Tibial nerve (tissue), 4 donors: ENCODE measurements around the gene EML6.

Experiments used
- CTCF ChIP-seq, 5 experiments: fragments of 200-600 bp in 3 of 5; fragments of 450-650 bp in 2 of 5; sonication (generic) in 3 of 5; IDR thresholded peaks; one replicate each; pipeline ENCODE4 v1.5.1; 2016 to 2019; ENCODE audit warnings: antibody characterized with exemption in 5 of 5, mild to moderate bottlenecking in 3 of 5, moderate library complexity in 2 of 5
- EP300 ChIP-seq, 2 donors: sonication (generic); formaldehyde crosslinking; IDR thresholded peaks; one replicate each; pipeline ENCODE4 v1.6.1; 2017; ENCODE audit warnings: antibody characterized with exemption in 2 of 2, mild to moderate bottlenecking in 1 of 2
- POLR2A ChIP-seq, 2 donors: fragments of 450-650 bp; IDR thresholded peaks; one replicate each; pipeline ENCODE4 v1.6.1; 2017; ENCODE audit warnings: antibody characterized with exemption in 2 of 2, mild to moderate bottlenecking in 2 of 2, moderate library complexity in 2 of 2

- no peak for TF ChIP-seq CTCF (IDR thresholded peaks at IDR 0.05)
- no peak for TF ChIP-seq POLR2A (IDR thresholded peaks at IDR 0.05)
- TF ChIP-seq EP300 (IDR thresholded peaks at IDR 0.05), result no peak
These were observed 68.4 kb downstream of the EML6 start for GRCh38 chr2:54791831-54792230.
